Suprapubic skin (tissue), 3 donors: ENCODE data around the gene FOXN3.

Source experiments
- EP300 ChIP-seq: sonication (generic); formaldehyde crosslinking; IDR thresholded peaks from one replicate; pipeline ENCODE4 v1.6.1; 2017; ENCODE audit warnings: antibody characterized with exemption
- TF ChIP-seq, protein P1 (sequence below), 2 donors: fragments of 200-600 bp in 1 of 2; fragments of 450-650 bp in 1 of 2; sonication (generic) in 1 of 2; IDR thresholded peaks; one replicate each; pipeline ENCODE4 v1.5.1; 2016 to 2019; ENCODE audit warnings: antibody characterized with exemption in 2 of 2, mild to moderate bottlenecking in 1 of 2, moderate library complexity in 1 of 2

DNA sequence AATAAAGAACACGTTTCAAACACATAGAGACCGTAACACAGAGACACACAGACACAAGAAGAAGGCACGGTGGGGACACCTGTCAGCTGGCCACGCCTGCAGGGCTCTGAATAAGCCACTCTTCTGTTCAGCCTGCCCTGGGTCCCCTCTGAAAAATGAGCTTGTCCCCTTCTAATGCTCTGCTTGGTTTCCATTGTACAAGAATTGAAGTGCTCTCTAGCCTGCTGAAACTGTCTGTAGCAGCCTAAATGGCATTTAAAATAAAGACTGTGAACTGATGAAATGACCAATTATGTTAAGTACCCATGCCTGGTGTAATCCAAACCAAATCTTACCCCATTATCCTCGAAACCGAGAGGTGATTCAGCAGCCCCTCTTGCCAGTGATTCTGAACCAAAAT lies 139.8 kb downstream of the FOXN3 start:
- TF ChIP-seq, protein P1, sequence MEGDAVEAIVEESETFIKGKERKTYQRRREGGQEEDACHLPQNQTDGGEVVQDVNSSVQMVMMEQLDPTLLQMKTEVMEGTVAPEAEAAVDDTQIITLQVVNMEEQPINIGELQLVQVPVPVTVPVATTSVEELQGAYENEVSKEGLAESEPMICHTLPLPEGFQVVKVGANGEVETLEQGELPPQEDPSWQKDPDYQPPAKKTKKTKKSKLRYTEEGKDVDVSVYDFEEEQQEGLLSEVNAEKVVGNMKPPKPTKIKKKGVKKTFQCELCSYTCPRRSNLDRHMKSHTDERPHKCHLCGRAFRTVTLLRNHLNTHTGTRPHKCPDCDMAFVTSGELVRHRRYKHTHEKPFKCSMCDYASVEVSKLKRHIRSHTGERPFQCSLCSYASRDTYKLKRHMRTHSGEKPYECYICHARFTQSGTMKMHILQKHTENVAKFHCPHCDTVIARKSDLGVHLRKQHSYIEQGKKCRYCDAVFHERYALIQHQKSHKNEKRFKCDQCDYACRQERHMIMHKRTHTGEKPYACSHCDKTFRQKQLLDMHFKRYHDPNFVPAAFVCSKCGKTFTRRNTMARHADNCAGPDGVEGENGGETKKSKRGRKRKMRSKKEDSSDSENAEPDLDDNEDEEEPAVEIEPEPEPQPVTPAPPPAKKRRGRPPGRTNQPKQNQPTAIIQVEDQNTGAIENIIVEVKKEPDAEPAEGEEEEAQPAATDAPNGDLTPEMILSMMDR (IDR thresholded peaks at IDR 0.05) = no peak
- TF ChIP-seq EP300 = no peak
